HEK293 (cell line): ENCODE data around the gene NDUFA8.
A peak's percentile ranks its signal among the peaks of the same experiment; 100 is the strongest.

Experiments used
- CTCF ChIA-PET: fragments of 350-600 bp; formaldehyde crosslinking; extraction: SDS; loops from one replicate; lab custom pipeline; 2021; ENCODE audit warnings: antibody characterized with exemption; lab: Yijun Ruan, JAX
- POLR2A ChIA-PET: fragments of 300-600 bp; formaldehyde crosslinking; extraction: SDS; loops from one replicate; lab custom pipeline; 2020; ENCODE audit warnings: antibody characterized with exemption, inconsistent platforms; lab: Yijun Ruan, JAX
- H3K27ac ChIP-seq: fragments of 200-500 bp; sonication (Bioruptor generic); 2 replicates; pipeline ENCODE4 v1.5.1; 2014; ENCODE audit warnings: low read depth, low read length, control low read depth, inconsistent platforms; ENCODE audit errors: extremely low read depth
- H3K36me3 ChIP-seq, 2 experiments: fragments of 200-500 bp in 1 of 2; sonication (Bioruptor generic) in 1 of 2; 1 replicate in 1 of 2; 2 replicates in 1 of 2; pipeline ENCODE4 v1.5.1; 2014 to 2017; ENCODE audit warnings: inconsistent platforms in 2 of 2, low read length in 2 of 2; ENCODE audit not compliant: control insufficient read depth in 2 of 2, insufficient read depth in 1 of 2
- H3K4me1 ChIP-seq: fragments of 200-500 bp; sonication (Bioruptor generic); 2 replicates; pipeline ENCODE4 v1.5.1; 2014; ENCODE audit warnings: mild to moderate bottlenecking, low read length, inconsistent platforms; ENCODE audit not compliant: control insufficient read depth, insufficient read depth
- H3K4me3 ChIP-seq: 2 replicates; pipeline ENCODE4 v1.5.1; 2011; ENCODE audit warnings: low read depth, mild to moderate bottlenecking, control low read depth, low read length, moderate library complexity
- H3K9me3 ChIP-seq: fragments of 200-500 bp; sonication (Bioruptor generic); 2 replicates; pipeline ENCODE4 v1.5.1; 2014; ENCODE audit warnings: low read depth, low read length, inconsistent platforms; ENCODE audit not compliant: control insufficient read depth, insufficient read depth
- KLF9 ChIP-seq: fragments of 450-650 bp; formaldehyde crosslinking; IDR thresholded peaks from 2 replicates; pipeline ENCODE4 v1.5.1; 2016; ENCODE audit warnings: missing biosample characterization, missing genetic modification characterization, low read depth
- PRDM6 ChIP-seq: fragments of 450-650 bp; formaldehyde crosslinking; IDR thresholded peaks from 2 replicates; pipeline ENCODE4 v1.5.1; 2017; ENCODE audit warnings: missing biosample characterization, missing genetic modification characterization
- SALL2 ChIP-seq: fragments of 450-650 bp; formaldehyde crosslinking; IDR thresholded peaks from 2 replicates; pipeline ENCODE4 v1.5.0; 2017; ENCODE audit warnings: missing biosample characterization, mild to moderate bottlenecking, missing genetic modification characterization, borderline replicate concordance
- SCRT2 ChIP-seq: fragments of 450-650 bp; formaldehyde crosslinking; IDR thresholded peaks from 2 replicates; pipeline ENCODE4 v1.5.1; 2016; ENCODE audit warnings: missing biosample characterization, missing genetic modification characterization
- ZBTB1 ChIP-seq: fragments of 450-650 bp; formaldehyde crosslinking; IDR thresholded peaks from 2 replicates; pipeline ENCODE4 v1.5.1; 2016; ENCODE audit warnings: missing biosample characterization, missing genetic modification characterization
- ZBTB21 ChIP-seq: fragments of 450-650 bp; formaldehyde crosslinking; IDR thresholded peaks from 2 replicates; pipeline ENCODE4 v1.5.1; 2017; ENCODE audit warnings: missing biosample characterization, missing genetic modification characterization
- ZFHX2 ChIP-seq: fragments of 450-650 bp; formaldehyde crosslinking; conservative IDR thresholded peaks from 2 replicates; pipeline ENCODE4 v1.5.1; 2016; ENCODE audit warnings: missing biosample characterization, missing genetic modification characterization
- ZIC2 ChIP-seq: fragments of 450-650 bp; formaldehyde crosslinking; IDR thresholded peaks from 2 replicates; pipeline ENCODE4 v1.5.1; 2016; ENCODE audit warnings: missing biosample characterization, missing genetic modification characterization
- ZNF155 ChIP-seq: fragments of 450-650 bp; formaldehyde crosslinking; IDR thresholded peaks from 2 replicates; pipeline ENCODE4 v1.5.1; 2016; ENCODE audit warnings: missing biosample characterization, missing genetic modification characterization
- ZNF175 ChIP-seq: fragments of 450-650 bp; formaldehyde crosslinking; IDR thresholded peaks from 2 replicates; pipeline ENCODE4 v1.5.1; 2016; ENCODE audit warnings: missing biosample characterization, missing genetic modification characterization
- ZNF19 ChIP-seq: fragments of 450-650 bp; formaldehyde crosslinking; IDR thresholded peaks from 2 replicates; pipeline ENCODE4; 2016; ENCODE audit warnings: missing biosample characterization, missing genetic modification characterization, low read depth
- ZNF24 ChIP-seq: fragments of 450-650 bp; formaldehyde crosslinking; IDR thresholded peaks from 2 replicates; pipeline ENCODE4 v1.5.1; 2016; ENCODE audit warnings: missing biosample characterization, missing genetic modification characterization
- ZNF311 ChIP-seq: fragments of 450-650 bp; formaldehyde crosslinking; IDR thresholded peaks from 2 replicates; pipeline ENCODE4 v1.5.1; 2017; ENCODE audit warnings: missing biosample characterization, missing genetic modification characterization, borderline replicate concordance
- ZNF501 ChIP-seq: fragments of 450-650 bp; formaldehyde crosslinking; IDR thresholded peaks from 2 replicates; pipeline ENCODE4 v1.5.1; 2016; ENCODE audit warnings: missing biosample characterization, missing genetic modification characterization
- ZNF510 ChIP-seq: fragments of 450-650 bp; formaldehyde crosslinking; IDR thresholded peaks from 2 replicates; pipeline ENCODE4 v1.5.1; 2018; ENCODE audit warnings: mild to moderate bottlenecking, missing genetic modification characterization, missing biosample characterization; ENCODE audit not compliant: insufficient replicate concordance
- ZNF561 ChIP-seq: fragments of 450-650 bp; IDR thresholded peaks from 2 replicates; pipeline ENCODE4 v1.5.1; 2018; ENCODE audit warnings: missing biosample characterization, missing genetic modification characterization, borderline replicate concordance
- ZNF610 ChIP-seq: fragments of 450-650 bp; formaldehyde crosslinking; IDR thresholded peaks from 2 replicates; pipeline ENCODE4 v1.5.1; 2016; ENCODE audit warnings: missing biosample characterization, missing genetic modification characterization, borderline replicate concordance
- ZNF626 ChIP-seq: fragments of 450-650 bp; sonication (Bioruptor Pico); formaldehyde crosslinking; IDR thresholded peaks from 2 replicates; pipeline ENCODE4 v1.5.1; 2018; ENCODE audit warnings: missing biosample characterization, missing genetic modification characterization, inconsistent platforms
- TF ChIP-seq, protein P1 (sequence below): fragments of 450-650 bp; formaldehyde crosslinking; IDR thresholded peaks from 2 replicates; pipeline ENCODE4; 2016; ENCODE audit warnings: missing biosample characterization, missing genetic modification characterization
- TF ChIP-seq, protein P2 (sequence below): fragments of 450-650 bp; IDR thresholded peaks from 2 replicates; pipeline ENCODE4 v1.5.1; 2018; ENCODE audit warnings: missing biosample characterization, missing genetic modification characterization

Gene NDUFA8

GRCh38 chr9:122133263-122133983, 26.2 kb downstream of the NDUFA8 start:
- H3K9me3 ChIP-seq: no peaks in the 10 kb centered on the region
- H3K4me1 ChIP-seq: 0 out of 2 replicates have a peak, but pooled peaks cover 3% of the 10 kb centered on the region
- H3K4me3 ChIP-seq: no peak overlapping the region
- H3K36me3 ChIP-seq: no peaks in the 10 kb centered on the region
- no peak for TF ChIP-seq ZNF19 (tag by site-specific recombination)
- TF ChIP-seq, protein P1, sequence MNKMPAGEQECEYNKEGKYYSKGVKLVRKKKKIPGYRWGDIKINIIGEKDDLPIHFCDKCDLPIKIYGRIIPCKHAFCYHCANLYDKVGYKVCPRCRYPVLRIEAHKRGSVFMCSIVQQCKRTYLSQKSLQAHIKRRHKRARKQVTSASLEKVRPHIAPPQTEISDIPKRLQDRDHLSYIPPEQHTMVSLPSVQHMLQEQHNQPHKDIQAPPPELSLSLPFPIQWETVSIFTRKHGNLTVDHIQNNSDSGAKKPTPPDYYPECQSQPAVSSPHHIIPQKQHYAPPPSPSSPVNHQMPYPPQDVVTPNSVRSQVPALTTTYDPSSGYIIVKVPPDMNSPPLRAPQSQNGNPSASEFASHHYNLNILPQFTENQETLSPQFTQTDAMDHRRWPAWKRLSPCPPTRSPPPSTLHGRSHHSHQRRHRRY (tag by site-specific recombination): no peak
- TF ChIP-seq KLF9 (tag by site-specific recombination): no peak
- TF ChIP-seq ZBTB1 (tag by site-specific recombination): no peak
- TF ChIP-seq ZNF610: no peak
- TF ChIP-seq ZFHX2: no peak
- no peak for TF ChIP-seq ZNF510
- TF ChIP-seq ZNF626 (tag by site-specific recombination): no peak
- no peak for TF ChIP-seq ZNF175 (tag by site-specific recombination)
- no peak overlapping the region for H3K27ac ChIP-seq
- POLR2A ChIA-PET: no interaction called here
- CTCF ChIA-PET: interaction anchor here (0.6 to 6.4 kb wide), 9 partner anchors 10 to 1761 kb away, joined by 3 to 66 read pairs (median 6); partner anchors contain the start of genes LHX6, MRRF and RBM18

GRCh38 chr9:122132539-122132938, 27.0 kb downstream of the NDUFA8 start:
- ChIA-PET CTCF (interaction anchor here (1.0 to 6.4 kb wide), 6 partner anchors 9 to 218 kb away, joined by 3 to 66 read pairs (median 18); partner anchors contain the start of gene LHX6), POLR2A (no interaction called here)
- TF ChIP-seq ZNF501 (tag by site-specific recombination): no peak
- TF ChIP-seq SCRT2 (tag by site-specific recombination): no peak
- no peak for TF ChIP-seq ZNF311 (tag by site-specific recombination)
- TF ChIP-seq ZNF24 (tag by site-specific recombination): no peak
- no peak overlapping the region for H3K4me3 ChIP-seq
- H3K36me3 ChIP-seq: no peaks in the 10 kb centered on the region
- H3K27ac ChIP-seq: no peak overlapping the region
- H3K4me1 ChIP-seq: 0 out of 2 replicates have a peak, but pooled peaks cover 3% of the 10 kb centered on the region
- H3K9me3 ChIP-seq: no peaks in the 10 kb centered on the region

GRCh38 chr9:122131401-122132001, 28.1 kb downstream of the NDUFA8 start:
- Histone ChIP-seq H3K27ac (no peak overlapping the region), H3K4me3 (no peak overlapping the region), H3K36me3 (no peaks in the 10 kb centered on the region), H3K9me3 (no peaks in the 10 kb centered on the region), H3K4me1 (0 out of 2 replicates have a peak, but pooled peaks cover 3% of the 10 kb centered on the region)
- TF ChIP-seq ZNF175 (tag by site-specific recombination): no peak
- TF ChIP-seq ZIC2 (tag by site-specific recombination): peak; percentile 59
- TF ChIP-seq ZNF561 (tag by site-specific recombination): no peak
- TF ChIP-seq ZBTB21 (tag by site-specific recombination): no peak
- ChIA-PET CTCF (interaction anchor here (2.8 to 6.4 kb wide), 4 partner anchors 8 to 219 kb away, joined by 13 to 66 read pairs (median 23); no protein-coding TSS in a partner anchor), POLR2A (no interaction called here)

- no peak overlapping the region for H3K27ac ChIP-seq
- H3K36me3 ChIP-seq: no peaks in the 10 kb centered on the region
- no peak overlapping the region for H3K4me3 ChIP-seq
- ChIA-PET POLR2A (no interaction called here), CTCF (interaction anchor here (2.8 to 6.4 kb wide), 2 partner anchors 8 to 32 kb away, joined by 13 to 66 read pairs; no protein-coding TSS in a partner anchor)
- no peaks in the 10 kb centered on the region for H3K9me3 ChIP-seq
- H3K4me1 ChIP-seq: 0 out of 2 replicates have a peak, but pooled peaks cover 3% of the 10 kb centered on the region
- no peak for TF ChIP-seq ZNF155 (tag by site-specific recombination)
- TF ChIP-seq SALL2 (tag by site-specific recombination): no peak
- no peak for TF ChIP-seq PRDM6 (tag by site-specific recombination)
- TF ChIP-seq, protein P2, sequence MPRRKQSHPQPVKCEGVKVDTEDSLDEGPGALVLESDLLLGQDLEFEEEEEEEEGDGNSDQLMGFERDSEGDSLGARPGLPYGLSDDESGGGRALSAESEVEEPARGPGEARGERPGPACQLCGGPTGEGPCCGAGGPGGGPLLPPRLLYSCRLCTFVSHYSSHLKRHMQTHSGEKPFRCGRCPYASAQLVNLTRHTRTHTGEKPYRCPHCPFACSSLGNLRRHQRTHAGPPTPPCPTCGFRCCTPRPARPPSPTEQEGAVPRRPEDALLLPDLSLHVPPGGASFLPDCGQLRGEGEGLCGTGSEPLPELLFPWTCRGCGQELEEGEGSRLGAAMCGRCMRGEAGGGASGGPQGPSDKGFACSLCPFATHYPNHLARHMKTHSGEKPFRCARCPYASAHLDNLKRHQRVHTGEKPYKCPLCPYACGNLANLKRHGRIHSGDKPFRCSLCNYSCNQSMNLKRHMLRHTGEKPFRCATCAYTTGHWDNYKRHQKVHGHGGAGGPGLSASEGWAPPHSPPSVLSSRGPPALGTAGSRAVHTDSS (tag by site-specific recombination): no peak
Measured at GRCh38 chr9:122130837-122131236, 28.7 kb downstream of the NDUFA8 start.
